COLO668 (cell line): ENCODE data around the gene PALMD.

Source experiments
- DNase-seq: peaks from one replicate; lab custom pipeline; 2025; ENCODE audit not compliant: unreplicated experiment; lab: John Stamatoyannopoulos, UW

PALMD gene, protein sequence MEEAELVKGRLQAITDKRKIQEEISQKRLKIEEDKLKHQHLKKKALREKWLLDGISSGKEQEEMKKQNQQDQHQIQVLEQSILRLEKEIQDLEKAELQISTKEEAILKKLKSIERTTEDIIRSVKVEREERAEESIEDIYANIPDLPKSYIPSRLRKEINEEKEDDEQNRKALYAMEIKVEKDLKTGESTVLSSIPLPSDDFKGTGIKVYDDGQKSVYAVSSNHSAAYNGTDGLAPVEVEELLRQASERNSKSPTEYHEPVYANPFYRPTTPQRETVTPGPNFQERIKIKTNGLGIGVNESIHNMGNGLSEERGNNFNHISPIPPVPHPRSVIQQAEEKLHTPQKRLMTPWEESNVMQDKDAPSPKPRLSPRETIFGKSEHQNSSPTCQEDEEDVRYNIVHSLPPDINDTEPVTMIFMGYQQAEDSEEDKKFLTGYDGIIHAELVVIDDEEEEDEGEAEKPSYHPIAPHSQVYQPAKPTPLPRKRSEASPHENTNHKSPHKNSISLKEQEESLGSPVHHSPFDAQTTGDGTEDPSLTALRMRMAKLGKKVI

DNA sequence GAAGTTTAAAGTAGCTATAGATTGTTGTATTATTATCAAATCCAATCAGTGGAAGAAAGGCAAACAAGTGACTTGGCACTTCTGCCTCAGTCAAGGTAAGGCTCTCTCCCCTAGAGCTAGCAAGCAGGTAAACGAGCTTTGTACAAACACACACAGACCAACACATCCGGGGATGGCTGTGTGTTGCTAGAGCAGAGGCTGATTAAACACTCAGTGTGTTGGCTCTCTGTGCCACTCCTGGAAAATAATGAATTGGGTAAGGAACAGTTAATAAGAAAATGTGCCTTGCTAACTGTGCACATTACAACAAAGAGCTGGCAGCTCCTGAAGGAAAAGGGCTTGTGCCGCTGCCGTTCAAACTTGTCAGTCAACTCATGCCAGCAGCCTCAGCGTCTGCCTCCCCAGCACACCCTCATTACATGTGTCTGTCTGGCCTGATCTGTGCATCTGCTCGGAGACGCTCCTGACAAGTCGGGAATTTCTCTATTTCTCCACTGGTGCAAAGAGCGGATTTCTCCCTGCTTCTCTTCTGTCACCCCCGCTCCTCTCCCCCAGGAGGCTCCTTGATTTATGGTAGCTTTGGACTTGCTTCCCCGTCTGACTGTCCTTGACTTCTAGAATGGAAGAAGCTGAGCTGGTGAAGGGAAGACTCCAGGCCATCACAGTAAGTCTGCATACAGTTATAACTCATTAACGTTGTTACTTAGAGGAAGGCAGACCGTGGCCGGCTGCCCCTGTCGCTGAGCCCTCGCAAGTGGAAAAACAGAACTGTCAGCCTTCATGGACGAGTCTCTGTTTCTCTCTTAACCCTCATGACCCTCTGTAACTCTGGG, at the start of gene PALMD:
Gene PALMD, plus strand, starts transcription at position 415 of the 833 bp plus-strand sequence. Its CDS starts 205 bp downstream, at position 620.
- no peak for DNase-seq

DNA sequence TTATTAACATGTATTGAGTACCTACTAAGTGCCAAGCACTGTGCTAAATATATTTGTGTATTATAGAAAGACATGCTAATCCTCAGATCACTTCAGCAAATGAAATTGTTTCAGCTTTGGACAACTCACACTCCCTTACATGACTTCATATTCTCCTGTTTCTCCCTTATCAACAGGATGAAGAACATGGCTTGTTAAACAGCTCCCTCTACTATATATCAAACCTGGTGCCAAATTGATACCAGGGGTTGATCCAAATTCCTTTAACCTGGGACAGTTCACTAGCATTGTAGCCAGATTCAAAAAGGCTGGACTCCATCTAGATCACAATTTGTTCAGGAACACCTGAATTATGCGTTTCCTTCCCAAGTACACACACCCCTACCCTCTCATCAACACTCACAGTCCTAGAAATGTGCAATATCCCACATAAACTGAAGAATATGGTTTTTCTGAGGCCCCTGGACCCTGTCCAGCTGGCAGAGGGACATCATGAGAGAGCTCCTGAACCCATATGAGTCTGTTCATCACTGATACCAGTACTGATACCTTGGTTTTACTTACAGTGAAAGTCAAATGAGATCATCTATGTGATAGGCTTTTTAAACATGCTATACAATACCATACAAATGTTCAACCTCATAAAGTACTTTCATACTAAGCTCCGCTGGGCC, 47.0 kb upstream of the PALMD start:
- DNase-seq: no peak

DNA sequence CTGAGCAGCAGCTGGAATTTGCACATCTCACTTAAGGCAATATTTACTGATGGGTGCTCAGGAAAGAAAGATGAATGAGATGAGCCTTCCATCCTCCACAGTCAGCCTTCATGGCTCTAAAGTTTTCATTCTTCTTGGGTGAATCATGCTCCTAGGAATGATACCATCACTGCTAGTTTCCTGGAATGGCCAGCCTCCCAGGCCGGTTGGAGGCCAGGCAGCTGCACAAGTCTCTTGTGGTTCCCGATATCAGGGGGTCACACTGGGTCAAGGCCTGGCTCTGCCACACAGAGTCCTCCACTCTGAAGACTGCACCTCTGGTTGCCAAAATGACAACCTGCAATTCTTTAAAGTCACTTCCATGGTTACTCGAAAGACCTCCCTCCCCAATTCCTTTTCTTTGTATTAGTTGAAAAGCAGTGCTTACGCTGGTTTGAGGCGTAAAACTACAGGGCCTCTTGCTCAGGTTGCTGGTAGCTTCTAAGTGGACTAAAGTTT, 46.2 kb upstream of the PALMD start:
- no peak for DNase-seq

DNA sequence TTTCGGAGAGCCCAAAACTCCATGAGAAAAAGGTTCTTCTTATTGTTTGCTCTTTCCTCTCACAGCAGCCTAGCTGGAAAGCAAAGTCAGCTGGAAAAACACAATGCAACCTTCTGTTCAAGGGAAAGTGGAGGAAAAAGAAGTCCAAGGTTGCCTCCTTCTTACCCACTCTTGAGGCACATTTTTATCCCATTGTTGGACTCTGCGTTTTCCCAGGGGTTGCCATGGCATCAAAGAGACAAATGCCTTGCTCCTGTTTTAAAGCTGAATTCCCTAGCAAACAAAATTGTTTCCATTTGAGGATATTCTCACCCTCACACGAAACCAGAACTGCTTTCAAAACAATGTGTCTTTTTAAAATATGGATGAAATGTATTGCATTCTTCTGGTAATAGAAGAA, 45.1 kb upstream of the PALMD start:
- no peak for DNase-seq

DNA sequence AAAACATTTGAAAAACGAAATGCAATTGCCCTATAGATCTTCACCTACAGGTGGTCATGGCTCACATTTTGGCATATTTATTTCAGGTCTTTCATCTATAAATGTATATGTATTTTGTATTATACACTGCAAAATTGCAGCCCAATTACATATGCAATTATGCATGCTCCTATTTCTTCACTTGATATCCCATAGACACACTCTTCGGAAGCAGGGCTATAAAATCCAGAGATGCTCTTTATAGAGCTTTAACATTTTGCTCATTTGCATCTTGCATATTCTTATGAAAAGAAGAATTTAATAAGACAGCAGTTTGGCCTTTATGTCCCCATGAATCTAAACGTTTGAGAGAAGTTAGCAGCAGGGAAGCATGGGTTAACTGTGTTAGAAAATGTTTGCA, 44.7 kb upstream of the PALMD start:
- no peak for DNase-seq

DNA sequence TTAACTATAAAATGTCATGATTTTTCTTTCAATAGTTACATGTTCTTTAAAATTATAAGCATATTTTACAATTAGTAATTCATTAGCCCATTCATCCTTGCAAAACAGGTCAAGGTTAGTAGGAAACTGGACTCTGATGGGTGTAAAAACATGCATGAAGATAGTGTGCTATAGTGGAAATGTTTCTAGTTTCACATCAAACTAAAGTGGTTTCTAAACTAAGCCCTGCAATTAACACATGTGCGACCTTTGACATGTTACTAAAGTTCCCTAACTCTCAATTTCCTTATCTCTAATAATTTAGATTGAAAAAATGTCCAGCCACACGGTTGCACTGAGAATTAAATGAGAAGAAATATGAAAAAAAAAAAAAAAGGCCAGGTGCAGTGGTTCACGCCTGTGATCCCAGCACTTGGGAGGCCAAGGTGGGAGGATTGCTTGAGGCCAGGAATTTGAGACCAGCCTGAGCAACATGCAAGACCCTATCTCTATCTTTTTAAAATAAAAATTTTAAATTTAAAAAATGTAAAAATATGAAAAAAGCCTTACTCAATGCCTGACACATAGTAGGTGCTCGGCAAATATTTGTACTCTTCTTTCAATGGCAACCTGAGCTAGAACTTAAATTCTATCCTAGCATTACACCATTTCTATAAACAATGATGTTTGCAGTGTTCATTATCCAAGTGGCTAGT, 44.1 kb upstream of the PALMD start:
- DNase-seq: no peak

DNA sequence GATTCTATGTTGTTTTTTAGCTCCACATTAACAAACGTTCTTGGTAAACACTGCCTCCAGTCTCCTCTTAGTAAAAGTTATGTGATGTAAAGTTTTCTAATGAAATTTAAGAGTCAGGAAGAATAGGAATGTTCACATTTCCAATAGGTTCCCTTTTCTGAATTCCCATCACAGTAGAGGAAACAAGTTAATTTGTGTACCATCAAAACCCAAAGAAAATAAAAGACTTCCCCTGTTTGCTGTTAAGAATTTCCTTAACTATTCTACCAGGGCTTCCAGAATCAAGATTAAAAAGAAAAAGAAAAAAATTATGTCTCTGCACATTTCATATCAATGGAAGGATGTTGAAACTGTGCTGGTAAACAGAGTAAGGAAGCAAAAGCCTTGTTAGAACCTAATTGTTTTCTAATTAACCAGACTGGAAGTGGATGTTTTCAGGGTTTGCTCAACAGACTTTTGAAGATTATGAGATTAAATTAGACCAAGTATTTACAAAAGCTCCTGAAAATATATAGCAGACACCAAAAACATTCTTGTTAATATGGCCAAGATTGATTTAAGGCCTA, 43.4 kb upstream of the PALMD start:
- DNase-seq: no peak

DNA sequence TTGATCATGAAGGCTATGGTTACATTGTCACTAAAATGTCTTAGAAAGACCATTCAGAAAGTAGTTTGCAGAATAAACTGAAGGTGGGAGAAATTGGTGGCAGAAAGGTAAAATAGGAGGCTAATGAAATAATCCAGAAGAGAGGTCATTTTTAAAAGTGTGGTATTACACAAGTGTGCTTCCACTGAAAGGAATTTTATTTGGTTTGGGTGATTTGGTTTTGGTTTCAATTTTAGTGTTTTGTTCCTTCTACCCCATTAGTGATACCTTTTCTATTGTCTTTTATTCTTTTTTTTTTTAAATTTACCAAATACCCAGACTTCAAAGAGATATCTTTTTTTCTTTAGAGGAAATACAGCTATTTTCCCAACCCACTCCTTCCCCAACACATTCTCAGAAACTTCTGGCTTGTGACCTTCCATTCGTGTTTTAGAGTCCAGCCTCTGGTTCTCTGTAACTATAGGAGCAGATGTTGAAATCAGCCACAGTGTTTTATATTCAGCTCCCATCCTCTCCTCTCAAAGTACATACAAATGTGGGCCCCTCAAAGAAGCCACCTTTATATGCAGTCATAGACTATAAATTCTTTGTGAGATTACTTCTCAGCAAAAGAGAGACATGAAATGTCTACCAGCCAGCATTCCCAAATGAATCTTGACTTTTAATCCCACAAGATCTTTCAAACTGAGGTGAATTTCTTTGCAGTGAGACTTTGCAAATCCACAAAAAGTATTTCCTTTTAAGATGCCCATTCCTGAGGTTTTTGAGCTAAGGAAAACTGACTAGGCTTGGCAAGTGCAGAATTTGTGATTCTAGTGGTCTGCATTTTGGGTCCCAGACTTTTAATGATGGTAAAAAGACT, 42.0 kb upstream of the PALMD start:
- no peak for DNase-seq

DNA sequence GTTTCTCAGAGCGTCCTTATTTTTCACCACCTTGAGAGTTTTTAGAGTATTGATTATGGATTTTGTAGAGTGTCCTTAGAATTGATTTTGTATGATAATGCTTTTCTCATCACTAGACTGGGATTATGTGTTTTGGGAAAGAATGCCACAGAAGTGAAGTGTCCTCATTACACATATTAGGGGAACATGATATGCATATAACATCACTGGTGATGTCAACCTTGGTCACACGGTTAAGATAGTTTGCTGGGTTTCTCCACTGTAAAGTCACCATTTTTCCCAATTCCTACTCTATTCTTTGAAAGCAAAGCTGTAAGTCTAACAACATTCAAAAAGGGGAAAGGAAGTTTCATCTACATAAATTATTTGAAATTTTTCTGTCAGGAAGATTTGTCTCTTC, 39.6 kb upstream of the PALMD start:
- DNase-seq: no peak

DNA sequence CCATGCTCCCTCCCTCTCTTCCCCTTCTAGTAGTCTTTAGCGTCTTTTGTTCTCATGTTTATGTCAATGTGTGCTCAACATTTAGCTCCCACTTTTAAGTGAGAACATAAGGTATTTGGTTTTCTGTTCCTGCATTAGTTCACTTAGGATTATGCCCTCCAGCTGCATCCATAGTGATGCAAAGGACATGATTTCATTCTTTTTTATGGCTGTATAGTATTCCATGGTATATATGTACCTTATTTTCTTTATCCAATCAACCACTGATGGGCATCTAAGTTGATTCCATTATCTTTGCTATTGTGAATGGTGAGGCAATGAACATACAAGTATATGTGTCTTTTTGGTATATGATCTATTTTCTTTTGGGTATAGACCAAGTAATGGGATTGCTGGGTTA, 38.3 kb upstream of the PALMD start:
- DNase-seq: no peak

DNA sequence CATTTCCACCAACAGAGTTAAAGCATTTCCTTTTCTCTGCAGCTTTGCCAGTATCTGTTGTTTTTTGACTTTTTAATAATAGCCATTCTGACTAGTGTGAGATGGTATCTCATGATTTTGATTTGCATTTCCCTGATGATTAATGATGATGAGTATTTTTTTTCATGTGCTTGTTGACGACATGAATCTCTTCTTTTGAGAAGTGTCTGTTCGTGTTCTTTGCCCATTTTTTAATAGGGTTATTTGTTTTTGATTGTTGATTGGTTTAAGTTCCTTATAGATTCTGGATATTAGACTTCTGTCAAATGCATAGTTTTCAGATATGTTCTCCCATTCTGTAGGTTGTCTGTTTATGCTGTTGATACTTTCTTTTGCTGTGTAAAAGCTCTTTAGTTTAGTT, 37.9 kb upstream of the PALMD start:
- no peak for DNase-seq

DNA sequence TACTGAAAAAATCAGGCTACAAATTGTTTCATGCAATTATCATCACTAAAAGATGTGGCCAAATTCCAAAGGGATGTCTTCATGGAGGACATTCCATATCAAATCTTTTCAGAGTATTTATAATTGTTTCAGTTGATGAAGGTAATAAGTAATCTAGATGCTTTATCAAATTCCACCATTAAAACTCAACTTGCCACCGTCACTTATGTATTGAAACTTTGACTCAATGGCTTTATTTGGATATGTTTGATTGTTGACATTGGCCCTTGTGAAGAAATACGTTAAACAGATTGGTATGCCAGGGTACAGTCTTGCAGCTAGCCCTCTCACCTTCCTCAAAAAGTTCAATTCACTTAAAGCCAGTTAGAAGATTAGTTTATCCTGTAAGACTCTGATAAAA, 32.2 kb upstream of the PALMD start:
- DNase-seq: no peak

DNA sequence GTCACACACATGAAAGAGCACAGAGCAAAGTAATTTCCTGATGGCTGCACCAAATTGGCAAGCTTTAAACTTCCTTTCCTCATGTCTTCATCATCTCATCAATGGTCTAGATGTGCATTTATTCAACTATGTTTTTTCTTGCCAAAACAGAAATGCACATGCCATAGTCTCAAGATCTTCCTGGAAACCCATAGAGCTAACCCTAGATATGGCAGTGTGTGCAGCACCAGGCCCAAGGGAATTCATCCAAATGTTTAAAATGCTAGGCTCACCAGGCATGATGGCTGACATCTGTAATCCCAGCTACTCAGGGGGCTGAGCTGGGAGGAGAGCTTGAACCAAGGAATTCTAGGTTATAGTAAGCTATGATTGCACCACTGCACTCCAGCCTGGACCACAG, 31.2 kb upstream of the PALMD start:
- DNase-seq: no peak

DNA sequence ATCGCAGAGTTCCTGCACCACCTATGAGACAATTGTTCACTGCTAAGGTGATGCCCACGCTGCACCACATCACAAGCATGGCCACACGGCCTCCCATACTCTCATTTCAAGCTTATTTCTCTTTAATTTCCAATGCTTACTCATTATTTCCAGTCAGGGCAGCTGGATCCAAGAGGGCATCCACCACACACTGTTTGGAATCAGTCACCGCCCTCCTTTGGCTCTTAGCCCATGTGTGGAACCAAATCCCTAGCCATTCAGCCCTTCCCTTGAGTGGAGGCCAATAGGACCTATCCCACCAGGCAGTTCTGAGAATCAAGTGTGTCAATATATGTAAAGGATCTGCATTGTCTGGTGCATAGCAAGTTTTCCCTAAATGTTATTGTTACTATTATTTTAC, 26.3 kb upstream of the PALMD start:
- no peak for DNase-seq

DNA sequence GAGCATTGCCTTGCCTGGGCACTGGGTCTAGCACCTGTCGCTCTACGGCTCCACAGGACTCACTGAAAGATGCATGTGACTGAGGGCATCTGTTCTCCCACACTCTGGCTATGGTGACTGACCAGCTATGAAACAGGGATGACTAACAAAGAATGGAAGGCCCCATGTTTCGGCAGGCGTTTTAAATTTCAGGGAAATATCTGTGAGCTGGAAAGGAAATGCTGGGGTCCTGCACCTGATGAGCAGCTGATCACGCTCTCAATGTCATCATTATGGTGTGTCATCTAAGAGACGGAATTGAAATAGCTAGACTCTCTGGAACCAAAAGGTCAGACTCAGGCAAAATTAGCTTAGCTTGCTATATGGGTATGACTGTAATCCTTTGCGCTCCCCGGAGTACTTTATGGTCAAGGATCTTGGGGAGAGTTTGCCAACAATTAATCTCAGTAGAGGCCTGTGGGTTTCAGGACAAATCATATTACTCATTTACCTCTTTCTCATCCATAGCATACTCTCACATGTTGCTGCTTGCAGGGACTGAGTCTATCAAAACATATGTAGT, 24.5 kb upstream of the PALMD start:
- no peak for DNase-seq

DNA sequence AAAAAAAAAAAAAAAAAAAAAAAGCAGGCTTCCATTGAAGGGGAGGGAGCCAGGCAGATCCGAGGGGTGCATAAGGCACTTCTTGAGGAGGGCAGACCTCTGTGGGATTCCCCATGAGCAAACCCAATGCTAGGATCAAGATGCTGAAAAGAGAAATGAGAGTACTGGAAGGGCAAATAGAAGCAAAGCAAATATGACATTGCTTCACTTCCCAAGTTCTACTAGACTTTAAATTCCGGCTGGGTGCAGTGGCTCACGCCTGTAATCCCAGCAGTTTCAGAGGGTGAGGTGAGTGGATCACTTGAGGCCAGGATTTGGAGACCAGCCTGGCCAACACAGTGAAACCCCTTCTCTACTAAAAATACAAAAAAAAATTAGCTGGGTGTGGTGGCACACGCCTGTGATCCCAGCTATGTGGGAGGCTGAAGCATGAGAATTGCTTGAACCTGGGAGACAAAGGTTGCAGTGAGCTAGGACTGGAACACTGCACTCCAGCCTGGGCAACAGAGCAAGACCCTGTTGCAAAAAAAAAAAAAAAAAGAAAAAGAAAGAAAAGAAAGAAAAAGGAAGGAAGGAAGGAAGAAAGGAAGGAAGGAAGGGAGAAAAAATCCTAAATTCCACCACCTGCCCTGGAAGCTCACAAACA, 23.1 kb upstream of the PALMD start:
- no peak for DNase-seq

DNA sequence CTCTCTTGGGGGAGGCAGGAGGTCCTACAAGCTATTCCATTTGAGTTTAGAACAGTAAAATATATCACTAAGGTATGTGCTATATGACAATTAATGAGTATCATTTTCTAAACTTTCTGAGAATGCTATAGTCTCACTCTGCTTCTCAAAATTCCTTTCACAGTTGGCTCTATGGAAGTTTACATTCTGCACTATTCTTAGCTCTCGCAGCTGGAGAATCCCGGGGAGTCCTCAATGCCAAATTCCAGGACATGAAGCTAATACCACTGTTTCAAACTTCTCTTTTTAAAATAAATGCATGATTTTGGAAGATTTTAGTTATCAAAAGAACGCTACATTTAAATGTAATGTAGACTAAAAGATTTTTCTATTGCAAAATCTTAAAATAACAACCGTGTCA, 22.4 kb upstream of the PALMD start:
- no peak for DNase-seq

DNA sequence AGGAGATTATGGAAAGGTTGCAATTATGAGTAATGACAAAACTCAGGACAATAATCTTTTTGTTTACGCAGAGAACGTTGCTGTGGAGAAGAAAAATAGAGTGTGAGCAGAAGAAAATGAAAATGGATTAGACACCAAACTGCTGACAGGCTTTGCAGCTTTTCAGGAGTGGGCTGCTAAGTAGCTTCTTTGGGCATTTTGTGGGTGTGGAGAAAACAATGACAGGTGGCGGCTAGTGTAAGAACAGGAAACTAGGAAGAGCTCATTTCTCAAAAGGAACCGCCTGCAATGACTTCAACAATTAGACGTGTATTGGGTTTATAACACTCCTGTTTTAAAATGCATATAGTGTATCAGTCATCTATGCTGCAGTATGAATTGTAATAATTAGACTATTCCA, 18.3 kb upstream of the PALMD start:
- DNase-seq: no peak

DNA sequence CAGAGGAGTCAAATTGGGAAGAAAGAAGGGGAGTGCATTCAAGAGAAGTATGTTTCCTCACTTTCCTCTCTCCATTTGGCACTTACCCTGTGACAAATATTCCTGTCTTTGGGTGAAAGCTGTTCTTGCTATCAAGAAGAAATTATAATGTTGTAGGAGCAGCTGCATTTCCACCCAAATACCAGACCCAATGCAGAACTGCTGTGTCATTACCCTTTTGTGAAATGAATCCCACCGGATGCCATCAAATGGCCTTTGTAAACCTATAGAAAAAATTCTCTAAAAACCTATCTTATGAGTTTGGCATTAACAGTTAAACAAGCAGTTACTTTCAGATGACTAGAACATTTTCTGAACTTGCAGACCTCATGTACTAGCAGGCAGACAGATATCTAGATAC, 16.7 kb upstream of the PALMD start:
- no peak for DNase-seq
